M059J (cell line): Measurements from ENCODE around the gene TERT. TPM values are rescaled to one million over a fixed set of nuclear protein-coding genes. Genes with fewer than 3 reads are reported as not detected.
A peak's percentile ranks its signal among the peaks of the same experiment; 100 is the strongest.

ENCODE experiments used
- DNase-seq: peaks from one replicate; pipeline ENCODE4 v3.0.0-alpha.2; 2012; ENCODE audit warnings: low read depth
- total RNA-seq: library from RNA; depleted of rRNA; stranded (reverse); fragments of >200 nt; shearing (Covaris generic); gene quantifications from 2 replicates; pipeline ENCODE4 v1.2.3, GENCODE V29; 2014

Gene TERT
- total RNA-seq, 1 experiment from 2014 or later, result 0.62 TPM

GRCh38 chr5:1219098-1219767 is 75.6 kb downstream of the TERT start:
- no peak for DNase-seq

- DNase-seq, result no peak
Observed at GRCh38 chr5:1218351-1219080, 76.4 kb downstream of the TERT start.

- no peak for DNase-seq
Observed at GRCh38 chr5:1217596-1218206, 77.2 kb downstream of the TERT start.

- no peak for DNase-seq
Observed at GRCh38 chr5:1216918-1217295, 78.0 kb downstream of the TERT start.

- no peak for DNase-seq
Observed at GRCh38 chr5:1216211-1216917, 78.5 kb downstream of the TERT start.

GRCh38 chr5:1215320-1216096 is 79.4 kb downstream of the TERT start:
- no peak for DNase-seq

- no peak for DNase-seq
Observed at GRCh38 chr5:1214936-1215220, 80.0 kb downstream of the TERT start.

- no peak for DNase-seq
Observed at GRCh38 chr5:1214163-1214935, 80.5 kb downstream of the TERT start.

- no peak for DNase-seq
Observed at GRCh38 chr5:1213508-1214162, 81.2 kb downstream of the TERT start.

GRCh38 chr5:1212881-1213280 is 82.0 kb downstream of the TERT start:
- DNase-seq, result no peak

GRCh38 chr5:1212271-1212670 is 82.6 kb downstream of the TERT start:
- no peak for DNase-seq

- no peak for DNase-seq
Observed at GRCh38 chr5:1211701-1212100, 83.2 kb downstream of the TERT start.

GRCh38 chr5:1210832-1211251 is 84.0 kb downstream of the TERT start:
- DNase-seq, result no peak

- no peak for DNase-seq
Observed at GRCh38 chr5:1209896-1210776, 84.7 kb downstream of the TERT start.

GRCh38 chr5:1209489-1209852 is 85.4 kb downstream of the TERT start:
- no peak for DNase-seq

GRCh38 chr5:1208743-1209488 is 86.0 kb downstream of the TERT start:
- peak; percentile 49 for DNase-seq

- DNase-seq, result no peak
Observed at GRCh38 chr5:1208221-1208742, 86.6 kb downstream of the TERT start.

GRCh38 chr5:1207555-1207954 is 87.3 kb downstream of the TERT start:
- DNase-seq, result peak; percentile 36
